ENCODE results near the gene ATP11B.

DNA sequence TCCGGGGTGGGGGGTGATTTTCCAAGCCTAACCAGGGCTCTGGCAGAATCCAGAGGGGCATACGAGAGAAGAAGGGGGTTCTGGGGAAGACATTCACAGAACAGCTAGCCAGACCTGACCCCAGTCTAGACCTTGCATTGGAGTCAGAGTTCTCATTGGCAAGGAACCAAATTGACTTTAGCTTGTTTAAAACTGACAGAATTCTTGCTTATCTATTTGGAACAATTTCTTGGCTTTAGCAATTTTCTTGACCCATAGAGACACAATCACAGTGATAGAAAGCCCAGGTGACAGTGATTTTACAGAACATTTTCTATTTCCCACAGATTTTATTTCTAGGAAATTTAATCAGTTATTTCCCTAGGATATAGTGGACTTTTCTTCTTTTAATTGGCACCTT is 23.6 kb upstream of the ATP11B start:
- TF ChIP-seq, protein P1, sequence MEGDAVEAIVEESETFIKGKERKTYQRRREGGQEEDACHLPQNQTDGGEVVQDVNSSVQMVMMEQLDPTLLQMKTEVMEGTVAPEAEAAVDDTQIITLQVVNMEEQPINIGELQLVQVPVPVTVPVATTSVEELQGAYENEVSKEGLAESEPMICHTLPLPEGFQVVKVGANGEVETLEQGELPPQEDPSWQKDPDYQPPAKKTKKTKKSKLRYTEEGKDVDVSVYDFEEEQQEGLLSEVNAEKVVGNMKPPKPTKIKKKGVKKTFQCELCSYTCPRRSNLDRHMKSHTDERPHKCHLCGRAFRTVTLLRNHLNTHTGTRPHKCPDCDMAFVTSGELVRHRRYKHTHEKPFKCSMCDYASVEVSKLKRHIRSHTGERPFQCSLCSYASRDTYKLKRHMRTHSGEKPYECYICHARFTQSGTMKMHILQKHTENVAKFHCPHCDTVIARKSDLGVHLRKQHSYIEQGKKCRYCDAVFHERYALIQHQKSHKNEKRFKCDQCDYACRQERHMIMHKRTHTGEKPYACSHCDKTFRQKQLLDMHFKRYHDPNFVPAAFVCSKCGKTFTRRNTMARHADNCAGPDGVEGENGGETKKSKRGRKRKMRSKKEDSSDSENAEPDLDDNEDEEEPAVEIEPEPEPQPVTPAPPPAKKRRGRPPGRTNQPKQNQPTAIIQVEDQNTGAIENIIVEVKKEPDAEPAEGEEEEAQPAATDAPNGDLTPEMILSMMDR (conservative IDR thresholded peaks at IDR 0.05 in 1 of 2, IDR thresholded peaks at IDR 0.05 in 1 of 2; ENCODE audit: low read depth in 1 of 2, low read length in 2 of 2) = no peak
- no peak for TF ChIP-seq EZH2 (IDR thresholded peaks at IDR 0.05; ENCODE audit: low read length, missing control alignments)
